Measurements from ENCODE around the gene SRC.

- TF ChIP-seq EZH2 (IDR thresholded peaks at IDR 0.05; ENCODE audit: borderline replicate concordance, low read length): no peak
- no peak for TF ChIP-seq CTCF (IDR thresholded peaks at IDR 0.05; ENCODE audit: low read length)
These were observed 76.9 kb downstream of the SRC start for GRCh38 chr20:37422791-37423286.

All from OCI-LY1 (cell line).